Colon (tissue), 2 donors: ENCODE measurements around the gene PRKAR1B.

Source experiments
- FAIRE-seq: peaks from 2 replicates; lab custom pipeline; 2012; peaks lifted over from hg19 to GRCh38; lab: Jason Lieb, UNC
- donor health status: control.
- donor health status: control.

Gene PRKAR1B

GRCh38 chr7:739983-740942 is 13.2 kb upstream of the PRKAR1B start:
- no peak for FAIRE-seq

GRCh38 chr7:739455-739982 is 12.4 kb upstream of the PRKAR1B start:
- FAIRE-seq = no peak

DNA sequence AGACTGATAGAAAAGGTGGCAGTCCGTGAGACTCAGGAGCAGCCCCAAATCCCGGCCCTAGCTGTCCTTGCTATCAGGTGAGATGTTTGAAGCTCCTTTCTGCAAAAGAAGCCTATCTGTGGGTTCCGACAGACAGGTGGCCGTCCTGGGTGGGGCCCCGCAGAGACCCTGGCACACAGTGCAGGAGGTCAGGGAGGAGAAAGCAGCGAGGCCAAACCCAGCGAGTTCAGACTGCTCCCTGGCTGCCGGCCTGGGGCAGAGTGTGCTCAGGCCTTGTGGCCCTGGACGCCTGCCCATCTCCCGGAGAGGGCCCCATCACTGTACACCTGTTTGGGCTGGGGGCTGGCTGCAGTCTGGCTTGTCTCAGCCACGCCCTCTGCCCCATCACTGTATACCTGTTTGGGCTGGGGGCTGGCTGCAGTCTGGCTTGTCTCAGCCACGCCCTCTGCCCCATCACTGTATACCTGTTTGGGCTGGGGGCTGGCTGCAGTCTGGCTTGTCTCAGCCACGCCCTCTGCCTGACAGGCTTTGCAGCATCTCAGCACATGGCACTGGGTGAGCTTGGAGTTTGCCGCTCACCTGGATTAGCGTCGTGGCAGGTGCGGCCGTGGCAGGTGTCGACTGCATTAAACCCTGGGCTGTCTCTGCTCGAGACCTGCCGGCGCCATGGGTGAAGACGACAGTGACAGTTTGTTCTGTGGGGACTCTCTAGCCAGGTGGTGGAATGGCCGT is 11.8 kb upstream of the PRKAR1B start:
- FAIRE-seq = no peak

DNA sequence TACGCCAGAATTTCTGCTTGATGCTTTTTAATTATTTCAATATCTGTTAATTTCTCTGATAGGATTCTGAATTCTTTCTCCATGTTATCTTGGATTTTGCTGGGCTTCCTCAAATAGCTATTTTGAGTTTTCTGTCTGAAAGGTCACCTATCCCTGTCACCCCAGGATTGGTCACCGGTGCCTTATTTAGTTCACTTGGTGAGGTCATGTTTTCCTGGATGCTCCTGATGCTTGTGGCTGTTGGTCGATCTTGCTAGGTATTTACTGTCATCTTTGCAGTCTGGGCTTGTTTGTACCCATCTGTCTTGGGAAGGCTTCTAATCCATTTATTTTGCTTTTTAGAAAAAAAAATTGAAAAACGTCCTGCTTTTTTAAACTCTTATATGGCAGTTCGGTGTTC is 11.2 kb upstream of the PRKAR1B start:
- FAIRE-seq = no peak

DNA sequence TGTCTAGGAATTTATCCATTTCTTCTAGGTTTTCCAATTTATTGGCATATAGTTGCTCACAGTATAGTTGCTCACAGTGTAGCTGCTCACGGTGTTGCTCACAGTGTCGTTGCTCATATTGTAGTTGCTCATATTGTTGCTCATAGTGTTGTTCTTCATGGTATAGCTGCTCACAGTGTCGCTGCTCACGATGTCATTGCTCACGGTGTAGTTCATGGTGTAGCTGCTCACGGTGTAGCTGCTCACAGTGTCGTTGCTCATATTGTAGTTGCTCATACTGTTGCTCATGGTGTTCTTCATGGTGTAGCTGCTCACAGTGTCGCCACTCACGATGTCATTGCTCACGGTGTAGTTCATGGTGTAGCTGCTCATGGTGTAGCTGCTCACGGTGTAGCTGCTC is 7.7 kb upstream of the PRKAR1B start:
- FAIRE-seq = no peak

- no peak for FAIRE-seq
Measured at GRCh38 chr7:734214-734613, 7.1 kb upstream of the PRKAR1B start.

DNA sequence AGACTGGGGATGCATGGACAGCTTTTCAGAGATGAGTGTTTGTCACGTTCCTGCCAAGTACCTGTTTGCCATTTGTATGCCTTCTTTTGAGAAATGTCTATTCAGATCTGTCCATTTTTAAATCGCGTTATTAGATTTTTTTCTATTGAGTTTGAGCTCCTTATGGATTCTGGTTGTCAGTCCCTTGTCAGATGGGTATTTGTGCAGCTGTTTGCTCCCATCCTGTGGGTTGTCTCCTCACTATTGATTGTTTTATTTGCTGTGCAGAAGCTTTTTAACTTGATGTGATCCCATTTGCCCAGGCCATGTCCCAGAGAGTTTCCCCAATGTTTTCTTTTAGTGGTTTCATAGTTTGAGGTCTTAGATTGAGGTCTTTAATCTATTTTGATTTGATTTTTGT is 5.5 kb upstream of the PRKAR1B start:
- no peak for FAIRE-seq

DNA sequence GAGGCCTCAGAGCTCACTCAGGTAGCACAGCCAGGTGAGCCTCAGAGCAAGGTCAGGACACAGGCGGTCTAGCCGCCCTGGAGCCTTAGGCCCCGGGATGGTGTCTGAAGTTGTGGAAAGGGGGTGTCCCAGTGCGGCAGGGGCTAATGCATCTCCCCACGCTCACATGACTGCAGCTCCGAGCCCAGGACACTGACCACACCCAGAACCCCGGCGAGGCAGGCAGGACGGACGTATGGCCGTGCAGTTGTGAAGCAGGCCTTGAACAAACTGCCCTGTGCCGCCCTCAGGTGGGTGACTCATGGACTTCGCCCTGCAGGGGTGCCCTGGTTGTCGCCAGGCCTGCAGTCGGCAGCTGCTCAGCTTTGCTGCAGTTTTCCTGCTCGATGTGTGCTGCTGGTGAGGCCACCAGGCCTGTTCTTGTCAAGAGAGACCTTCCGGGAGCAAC is 5.0 kb upstream of the PRKAR1B start:
- FAIRE-seq = no peak

GRCh38 chr7:731440-732085 is 4.5 kb upstream of the PRKAR1B start:
- no peak for FAIRE-seq

DNA sequence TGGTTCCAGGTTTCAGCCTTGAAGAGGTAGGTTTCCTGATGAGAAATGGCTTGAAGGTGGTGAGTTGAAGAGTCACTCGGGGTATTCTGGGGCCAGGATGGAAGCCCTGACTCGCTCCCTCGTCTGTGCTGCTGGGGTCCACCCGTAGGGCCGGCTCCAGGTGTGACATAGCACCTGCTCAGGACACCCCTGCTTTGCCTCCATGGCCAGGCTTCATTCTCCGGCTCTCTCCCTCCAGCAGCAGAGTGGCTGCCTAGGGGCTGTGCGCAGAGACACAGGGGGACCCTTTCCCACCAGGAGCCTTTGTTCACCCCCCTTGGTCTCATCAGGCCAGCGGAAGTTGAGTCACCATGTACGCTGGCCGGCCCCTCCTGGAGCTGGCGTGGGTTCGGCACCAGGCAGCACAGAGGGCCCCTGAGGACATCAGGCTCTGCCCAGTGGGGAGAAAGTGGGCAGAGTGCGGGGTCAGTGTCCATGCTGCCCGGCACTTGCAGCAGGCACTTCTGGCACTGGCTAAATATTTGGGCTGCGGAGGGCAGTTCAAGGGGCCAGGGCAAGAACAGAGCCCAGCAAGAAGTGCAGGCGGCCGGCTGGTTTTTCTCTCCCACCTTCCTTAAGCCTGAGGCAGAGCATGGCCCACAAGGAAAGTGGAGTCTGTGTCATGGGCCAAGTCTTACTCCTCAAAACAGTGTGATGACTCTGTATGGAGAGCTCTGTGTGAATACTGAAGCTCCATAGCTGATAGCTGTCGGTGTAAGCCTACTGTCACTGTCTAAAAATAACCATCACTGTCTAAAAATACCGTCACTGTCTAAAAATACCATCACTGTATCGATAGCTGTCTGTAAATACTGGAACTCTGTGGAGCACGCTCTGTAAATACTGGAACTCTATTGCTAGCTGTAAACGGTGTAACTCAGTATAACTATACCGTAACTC is 3.7 kb upstream of the PRKAR1B start:
- no peak for FAIRE-seq

DNA sequence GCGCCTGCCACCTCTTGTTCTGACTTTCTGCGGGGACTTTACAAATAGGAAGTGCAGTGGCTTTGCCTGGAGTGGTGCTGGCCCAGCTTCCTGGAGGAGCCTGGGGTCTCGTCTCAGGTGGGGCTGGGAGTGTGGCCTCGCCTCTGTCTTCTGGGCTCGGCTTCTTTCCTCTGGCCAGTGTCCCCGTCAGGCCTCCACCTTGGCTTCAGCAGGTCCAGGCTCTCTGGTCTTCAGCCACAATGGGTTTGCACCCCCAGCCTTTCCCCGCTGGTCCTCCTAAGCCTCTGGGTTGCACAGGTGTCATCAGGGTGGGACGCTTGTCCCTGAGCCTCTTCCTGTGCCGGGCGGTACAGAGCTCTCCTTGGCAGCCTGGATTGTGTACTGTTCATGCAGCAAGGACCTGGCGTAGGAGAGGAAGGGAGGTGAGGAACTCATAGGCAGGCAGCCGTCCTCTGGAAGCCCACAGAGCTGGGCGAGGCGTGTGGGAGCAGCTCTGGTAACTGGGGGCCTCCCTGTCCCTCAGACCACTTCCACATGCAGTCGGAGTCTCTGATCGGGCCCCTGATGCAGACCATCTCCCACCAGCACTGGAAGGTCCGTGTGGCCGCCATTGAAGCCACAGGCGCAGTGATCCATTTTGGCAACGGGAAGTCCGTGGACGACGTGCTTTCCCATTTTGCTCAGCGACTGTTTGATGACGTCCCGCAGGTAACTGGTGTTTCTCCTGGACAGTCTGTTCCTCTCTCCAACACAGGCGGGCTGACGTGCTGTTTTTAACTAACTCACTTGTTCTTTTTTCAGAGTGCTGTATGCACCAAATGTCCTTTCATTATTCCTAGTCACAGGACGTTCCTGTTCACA is 2.3 kb upstream of the PRKAR1B start:
- FAIRE-seq = no peak

DNA sequence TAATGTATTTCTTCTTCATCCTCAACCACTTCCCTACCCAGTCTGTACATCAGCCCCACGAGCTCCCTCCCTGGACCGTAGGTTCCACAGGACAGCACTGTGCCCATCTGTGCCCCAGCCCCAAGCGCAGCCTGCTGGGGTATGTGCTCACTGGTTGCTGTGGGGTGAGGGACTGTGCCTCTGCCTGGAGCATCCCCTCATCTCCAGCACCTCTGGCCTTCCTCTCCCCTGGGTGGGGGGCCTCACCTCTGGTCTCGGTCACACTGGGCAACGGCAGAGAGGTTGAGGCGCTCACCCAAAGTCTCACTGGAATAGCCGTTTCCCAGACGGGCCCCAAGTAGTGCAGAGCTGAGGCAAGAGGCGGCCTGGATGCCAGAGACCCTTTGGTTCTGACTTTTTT is 1.5 kb upstream of the PRKAR1B start:
- FAIRE-seq = no peak

DNA sequence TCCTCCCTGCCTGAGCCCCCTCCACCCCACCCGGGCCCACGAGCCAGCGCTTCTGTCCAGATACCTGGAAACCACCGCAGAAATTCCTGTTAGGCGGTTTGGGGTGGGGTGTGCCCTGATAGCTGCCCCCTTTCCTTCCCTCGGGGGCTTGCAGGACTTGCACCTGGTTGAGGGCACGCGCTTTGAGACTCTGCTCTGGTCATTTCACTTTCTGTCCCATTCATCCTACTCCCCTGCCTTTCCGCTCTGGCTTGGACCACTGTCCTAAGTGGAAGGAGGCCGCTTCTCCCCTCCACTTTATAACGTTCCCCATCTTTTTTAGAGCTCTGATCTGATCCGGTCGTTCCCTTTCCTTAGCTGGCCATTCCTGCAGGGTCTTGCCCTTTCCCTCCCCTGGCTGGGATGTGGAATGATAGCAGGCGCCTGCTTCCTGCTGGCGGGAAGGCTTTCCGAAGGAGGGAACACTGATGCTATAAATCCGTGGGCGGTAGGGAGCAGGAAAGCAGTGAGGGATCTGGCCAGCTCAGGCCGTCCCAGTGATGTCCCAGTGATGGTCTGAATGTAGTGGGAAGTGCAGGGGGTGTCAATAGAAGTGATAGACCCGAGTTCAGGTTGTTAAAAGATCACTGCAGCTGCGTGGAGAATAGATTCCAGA is 852 bp upstream of the PRKAR1B start:
- FAIRE-seq = no peak

GRCh38 chr7:726854-727103 is 302 bp downstream of the PRKAR1B start:
- no peak for FAIRE-seq

GRCh38 chr7:726084-726853 is 812 bp downstream of the PRKAR1B start, which contains the start of gene DNAAF5:
Gene DNAAF5 (plus strand): TSS chr7:726699. CDS start chr7:726721, 22 bp downstream.
- no peak for FAIRE-seq

GRCh38 chr7:725223-726005 is 1.7 kb downstream of the PRKAR1B start:
- FAIRE-seq = no peak

DNA sequence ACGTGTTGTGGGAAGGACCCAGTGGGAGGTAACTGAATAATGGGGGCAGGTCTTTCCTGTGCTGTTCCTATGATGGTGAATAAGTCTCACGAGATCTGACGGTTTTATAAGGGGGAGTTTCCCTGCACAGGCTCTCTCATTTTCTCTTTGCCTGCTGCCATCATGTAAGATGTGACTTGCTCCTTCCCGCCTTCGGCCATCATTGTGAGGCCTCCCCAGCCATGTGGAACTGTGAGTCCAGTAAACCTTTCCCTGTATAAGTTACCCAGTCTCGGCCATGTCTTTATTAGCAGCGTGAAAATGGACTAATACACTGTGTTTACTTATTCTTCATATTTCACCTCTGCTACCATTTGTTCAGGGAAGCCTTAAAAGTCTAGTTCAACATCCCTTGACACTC is 2.8 kb downstream of the PRKAR1B start:
- FAIRE-seq = no peak

DNA sequence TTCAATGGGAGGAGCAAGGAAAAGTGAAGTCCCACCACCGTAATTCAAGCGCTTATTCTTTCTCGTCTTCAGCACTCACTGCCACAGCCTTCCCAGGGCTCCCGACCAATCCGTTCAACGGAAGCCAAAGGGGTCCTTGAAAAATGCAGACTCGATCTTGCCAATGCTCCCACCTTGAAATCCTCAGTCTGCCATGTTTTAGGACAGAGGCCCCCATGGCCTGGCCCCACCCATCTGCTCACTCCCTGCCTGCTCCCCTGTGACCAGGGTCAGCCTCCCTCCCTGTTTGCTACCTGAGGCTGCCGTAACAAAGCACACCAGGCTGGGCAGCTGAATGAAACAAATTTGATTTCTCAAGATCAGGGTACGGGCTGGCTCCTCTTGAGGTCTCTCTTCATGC is 3.5 kb downstream of the PRKAR1B start:
- no peak for FAIRE-seq
